Parathyroid adenoma (tissue), 2 donors: ENCODE results near the gene PIK3R6.

Experiments used
- H2AFZ ChIP-seq: fragments of 300-600 bp; sonication (generic); one replicate; pipeline ENCODE4 v1.7.0; 2017; ENCODE audit warnings: antibody characterized with exemption, mild to moderate bottlenecking
- H3K27ac ChIP-seq: fragments of 300-600 bp; sonication (generic); one replicate; pipeline ENCODE4 v1.7.0; 2017
- H3K27me3 ChIP-seq: fragments of 300-600 bp; sonication (generic); one replicate; pipeline ENCODE4 v1.7.0; 2017; ENCODE audit warnings: low read length; ENCODE audit not compliant: control insufficient read depth, insufficient read depth
- H3K36me3 ChIP-seq: fragments of 300-600 bp; sonication (generic); one replicate; pipeline ENCODE4 v1.7.0; 2017; ENCODE audit warnings: low read length; ENCODE audit not compliant: control insufficient read depth, insufficient read depth
- H3K4me1 ChIP-seq: fragments of 300-600 bp; sonication (generic); one replicate; pipeline ENCODE4 v1.7.0; 2017; ENCODE audit warnings: control low read depth
- H3K4me2 ChIP-seq: fragments of 300-600 bp; sonication (generic); one replicate; pipeline ENCODE4 v1.7.0; 2017; ENCODE audit warnings: low read length
- H3K4me3 ChIP-seq: fragments of 300-600 bp; sonication (generic); one replicate; pipeline ENCODE4 v1.7.0; 2017; ENCODE audit warnings: low read depth, low read length
- H3K79me2 ChIP-seq: fragments of 300-600 bp; sonication (generic); one replicate; pipeline ENCODE4 v1.7.0; 2017; ENCODE audit warnings: control low read depth
- H3K9ac ChIP-seq: fragments of 300-600 bp; sonication (generic); one replicate; pipeline ENCODE4 v1.7.0; 2017; ENCODE audit warnings: mild to moderate bottlenecking
- H3K9me3 ChIP-seq: fragments of 300-600 bp; sonication (generic); one replicate; pipeline ENCODE4 v1.7.0; 2017; ENCODE audit warnings: low read length; ENCODE audit not compliant: control insufficient read depth
- TF ChIP-seq, protein P1 (sequence below): fragments of 300-600 bp; sonication (generic); IDR thresholded peaks from one replicate; pipeline ENCODE4 v1.7.0; 2017; ENCODE audit warnings: antibody characterized with exemption, mild to moderate bottlenecking
- donor health status: primary hyperparathyroidism.

PIK3R6 gene

DNA sequence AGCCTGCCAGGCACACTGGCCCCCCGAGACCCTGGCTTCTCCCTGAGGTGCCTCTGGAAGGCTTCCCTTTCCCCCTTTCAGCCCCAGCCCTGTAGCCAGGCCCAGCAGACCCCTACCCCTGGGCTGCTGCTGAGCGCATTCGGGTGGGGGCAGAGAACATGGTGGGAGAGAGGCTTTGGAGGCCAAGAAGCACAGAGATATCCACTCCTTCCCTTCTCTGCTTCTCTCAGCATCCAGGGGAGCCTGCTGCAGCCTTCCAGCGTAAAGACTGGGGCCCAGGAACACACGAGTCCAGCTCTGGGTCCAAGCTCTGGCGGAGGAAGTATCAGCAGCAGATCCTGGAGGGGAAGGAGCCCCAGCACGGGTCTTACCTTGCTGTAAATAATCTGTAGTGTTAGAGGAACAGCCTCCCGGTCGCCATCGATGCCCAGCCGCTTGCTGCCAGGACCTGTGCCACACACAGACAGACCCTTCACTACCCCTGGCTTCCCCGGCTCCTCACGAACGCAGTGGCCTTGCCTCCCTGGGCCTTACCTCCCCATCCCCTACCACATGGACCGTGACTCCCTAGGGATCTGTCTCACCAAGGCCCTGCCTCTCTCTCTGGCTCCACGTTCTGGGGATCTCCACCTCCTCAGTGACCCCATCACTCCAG, 17.0 kb upstream of the PIK3R6 start:
- no peaks in the 10 kb centered on the region for H3K4me1 ChIP-seq
- H3K36me3 ChIP-seq, result no peaks in the 10 kb centered on the region
- no peak overlapping the region for H3K27ac ChIP-seq
- H3K27me3 ChIP-seq, result no peaks in the 10 kb centered on the region
- no peak overlapping the region for H3K4me3 ChIP-seq
- no peaks in the 10 kb centered on the region for H3K9me3 ChIP-seq
- no peak overlapping the region for H2AFZ ChIP-seq
- no peak overlapping the region for H3K9ac ChIP-seq
- TF ChIP-seq, protein P1, sequence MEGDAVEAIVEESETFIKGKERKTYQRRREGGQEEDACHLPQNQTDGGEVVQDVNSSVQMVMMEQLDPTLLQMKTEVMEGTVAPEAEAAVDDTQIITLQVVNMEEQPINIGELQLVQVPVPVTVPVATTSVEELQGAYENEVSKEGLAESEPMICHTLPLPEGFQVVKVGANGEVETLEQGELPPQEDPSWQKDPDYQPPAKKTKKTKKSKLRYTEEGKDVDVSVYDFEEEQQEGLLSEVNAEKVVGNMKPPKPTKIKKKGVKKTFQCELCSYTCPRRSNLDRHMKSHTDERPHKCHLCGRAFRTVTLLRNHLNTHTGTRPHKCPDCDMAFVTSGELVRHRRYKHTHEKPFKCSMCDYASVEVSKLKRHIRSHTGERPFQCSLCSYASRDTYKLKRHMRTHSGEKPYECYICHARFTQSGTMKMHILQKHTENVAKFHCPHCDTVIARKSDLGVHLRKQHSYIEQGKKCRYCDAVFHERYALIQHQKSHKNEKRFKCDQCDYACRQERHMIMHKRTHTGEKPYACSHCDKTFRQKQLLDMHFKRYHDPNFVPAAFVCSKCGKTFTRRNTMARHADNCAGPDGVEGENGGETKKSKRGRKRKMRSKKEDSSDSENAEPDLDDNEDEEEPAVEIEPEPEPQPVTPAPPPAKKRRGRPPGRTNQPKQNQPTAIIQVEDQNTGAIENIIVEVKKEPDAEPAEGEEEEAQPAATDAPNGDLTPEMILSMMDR, result no peak
- no peaks in the 10 kb centered on the region for H3K79me2 ChIP-seq
- H3K4me2 ChIP-seq, result no peak overlapping the region

- no peak overlapping the region for H3K9ac ChIP-seq
- H3K36me3 ChIP-seq, result no peaks in the 10 kb centered on the region
- no peak overlapping the region for H3K27ac ChIP-seq
- H3K27me3 ChIP-seq, result no peaks in the 10 kb centered on the region
- no peaks in the 10 kb centered on the region for H3K79me2 ChIP-seq
- TF ChIP-seq, protein P1, result no peak
- no peak overlapping the region for H2AFZ ChIP-seq
- no peaks in the 10 kb centered on the region for H3K4me1 ChIP-seq
- no peak overlapping the region for H3K4me3 ChIP-seq
- H3K9me3 ChIP-seq, result no peaks in the 10 kb centered on the region
- no peak overlapping the region for H3K4me2 ChIP-seq
These were observed 15.9 kb upstream of the PIK3R6 start for GRCh38 chr17:8883353-8883752.

GRCh38 chr17:8881606-8882005, 14.1 kb upstream of the PIK3R6 start:
- TF ChIP-seq, protein P1, result no peak
- Histone ChIP-seq H3K9ac (no peak overlapping the region), H3K4me3 (no peak overlapping the region), H2AFZ (no peak overlapping the region), H3K27me3 (no peaks in the 10 kb centered on the region), H3K79me2 (no peaks in the 10 kb centered on the region), H3K27ac (no peak overlapping the region), H3K4me2 (no peak overlapping the region), H3K36me3 (no peaks in the 10 kb centered on the region), H3K4me1 (no peaks in the 10 kb centered on the region), H3K9me3 (no peaks in the 10 kb centered on the region)

DNA sequence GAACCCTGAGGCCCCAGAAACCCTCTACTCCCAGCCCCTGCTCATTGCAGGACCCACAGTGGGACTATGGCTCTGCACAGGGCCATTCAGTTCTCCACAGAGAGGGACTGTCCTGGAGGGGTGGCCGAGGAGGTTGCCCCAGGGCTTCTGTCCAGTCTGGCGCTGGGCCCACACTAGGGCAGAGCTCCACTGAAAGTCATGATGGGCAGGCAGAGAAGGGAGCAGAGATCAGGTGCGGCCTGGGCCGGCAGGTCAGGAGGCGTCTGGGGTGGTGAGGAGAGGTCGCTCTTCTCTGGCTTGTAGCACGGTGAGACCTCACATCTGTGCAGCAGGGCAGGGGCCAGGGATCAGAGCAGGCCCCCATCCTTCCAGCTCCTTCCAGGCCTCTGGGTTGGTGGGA, 13.0 kb upstream of the PIK3R6 start:
- TF ChIP-seq, protein P1, result no peak
- H3K4me2 ChIP-seq, result no peak overlapping the region
- H3K9ac ChIP-seq, result no peak overlapping the region
- H3K36me3 ChIP-seq, result no peaks in the 10 kb centered on the region
- H3K9me3 ChIP-seq, result no peaks in the 10 kb centered on the region
- no peak overlapping the region for H3K4me3 ChIP-seq
- H3K4me1 ChIP-seq, result no peaks in the 10 kb centered on the region
- no peaks in the 10 kb centered on the region for H3K27me3 ChIP-seq
- H2AFZ ChIP-seq, result no peak overlapping the region
- H3K27ac ChIP-seq, result no peak overlapping the region
- no peaks in the 10 kb centered on the region for H3K79me2 ChIP-seq

DNA sequence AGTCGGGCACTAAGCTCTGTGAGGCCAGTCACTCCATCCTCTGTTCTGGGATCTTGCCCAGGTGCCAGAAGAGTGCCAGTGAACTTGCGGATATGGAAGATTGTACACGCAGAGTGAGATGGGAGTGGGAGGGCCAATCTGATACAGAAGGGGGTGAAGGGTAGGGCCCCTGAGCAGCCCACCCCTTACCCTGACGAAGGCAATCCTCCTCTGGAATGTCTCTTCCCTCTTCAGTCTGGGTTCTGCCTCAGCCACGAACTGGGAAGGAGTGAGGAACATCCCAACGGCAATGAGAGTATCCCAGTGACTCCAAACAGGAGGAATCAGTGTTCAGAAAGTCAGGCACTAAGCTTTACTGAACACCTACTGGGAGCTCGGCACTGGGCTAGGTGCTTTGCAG, 11.9 kb upstream of the PIK3R6 start:
- Histone ChIP-seq H2AFZ (no peak overlapping the region), H3K27me3 (no peaks in the 10 kb centered on the region), H3K79me2 (no peaks in the 10 kb centered on the region), H3K9ac (no peak overlapping the region), H3K4me1 (no peaks in the 10 kb centered on the region), H3K4me3 (no peak overlapping the region), H3K9me3 (no peaks in the 10 kb centered on the region), H3K4me2 (no peak overlapping the region), H3K27ac (no peak overlapping the region), H3K36me3 (no peaks in the 10 kb centered on the region)
- TF ChIP-seq, protein P1, result no peak
